ENCODE data around the gene ITPKB. TPM values are rescaled to one million over a fixed set of nuclear protein-coding genes. Genes with fewer than 3 reads are reported as not detected.
A peak's percentile ranks its signal among the peaks of the same experiment; 100 is the strongest.

The ITPKB gene
- total RNA-seq, 2 donors from 2014 or later, result 13.0 to 21.1 TPM

DNA sequence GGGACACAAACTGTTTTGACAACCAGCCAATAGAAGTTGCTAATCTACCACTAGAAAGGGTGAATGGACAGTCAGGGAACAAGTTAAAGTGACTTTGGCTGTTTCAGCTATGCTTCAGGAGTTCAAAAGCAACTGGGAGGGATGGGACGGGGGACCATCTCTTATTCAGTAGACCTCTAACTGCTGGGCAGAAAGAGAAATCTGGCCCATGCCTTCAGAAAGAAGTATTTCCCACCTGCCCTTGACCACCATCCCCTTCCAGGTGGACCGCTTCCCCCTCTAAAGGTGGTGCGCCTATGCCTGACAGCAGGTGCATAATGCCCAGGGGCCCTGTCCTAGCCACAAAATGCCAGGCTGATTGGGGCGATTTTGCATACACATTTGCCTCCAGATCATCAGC, 5.2 kb downstream of the ITPKB start:
- Histone ChIP-seq H3K4me3 (no peak overlapping the region), H3K27ac (no peak overlapping the region), H3K36me3 (replicated peaks in 1 of 2; ENCODE audit: insufficient read depth in 1 of 2, low read depth in 2 of 2) (no peaks in the 10 kb centered on the region), H3K4me1 (peaks cover 55% of the 10 kb centered on the region), H3K9me3 (no peaks in the 10 kb centered on the region), H3K27me3 (no peaks in the 10 kb centered on the region)
- 78 to 82% methylated on average over 4 of the region's 4 CpGs for WGBS, 2 donors
- DNase-seq (no peak), ATAC-seq (no peak)
- no peak for TF ChIP-seq POLR2A (IDR thresholded peaks at IDR 0.05)
- TF ChIP-seq, protein P1, sequence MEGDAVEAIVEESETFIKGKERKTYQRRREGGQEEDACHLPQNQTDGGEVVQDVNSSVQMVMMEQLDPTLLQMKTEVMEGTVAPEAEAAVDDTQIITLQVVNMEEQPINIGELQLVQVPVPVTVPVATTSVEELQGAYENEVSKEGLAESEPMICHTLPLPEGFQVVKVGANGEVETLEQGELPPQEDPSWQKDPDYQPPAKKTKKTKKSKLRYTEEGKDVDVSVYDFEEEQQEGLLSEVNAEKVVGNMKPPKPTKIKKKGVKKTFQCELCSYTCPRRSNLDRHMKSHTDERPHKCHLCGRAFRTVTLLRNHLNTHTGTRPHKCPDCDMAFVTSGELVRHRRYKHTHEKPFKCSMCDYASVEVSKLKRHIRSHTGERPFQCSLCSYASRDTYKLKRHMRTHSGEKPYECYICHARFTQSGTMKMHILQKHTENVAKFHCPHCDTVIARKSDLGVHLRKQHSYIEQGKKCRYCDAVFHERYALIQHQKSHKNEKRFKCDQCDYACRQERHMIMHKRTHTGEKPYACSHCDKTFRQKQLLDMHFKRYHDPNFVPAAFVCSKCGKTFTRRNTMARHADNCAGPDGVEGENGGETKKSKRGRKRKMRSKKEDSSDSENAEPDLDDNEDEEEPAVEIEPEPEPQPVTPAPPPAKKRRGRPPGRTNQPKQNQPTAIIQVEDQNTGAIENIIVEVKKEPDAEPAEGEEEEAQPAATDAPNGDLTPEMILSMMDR (IDR thresholded peaks at IDR 0.05), result no peak
- intact Hi-C loops (cut with DNase I), result no loop called here

DNA sequence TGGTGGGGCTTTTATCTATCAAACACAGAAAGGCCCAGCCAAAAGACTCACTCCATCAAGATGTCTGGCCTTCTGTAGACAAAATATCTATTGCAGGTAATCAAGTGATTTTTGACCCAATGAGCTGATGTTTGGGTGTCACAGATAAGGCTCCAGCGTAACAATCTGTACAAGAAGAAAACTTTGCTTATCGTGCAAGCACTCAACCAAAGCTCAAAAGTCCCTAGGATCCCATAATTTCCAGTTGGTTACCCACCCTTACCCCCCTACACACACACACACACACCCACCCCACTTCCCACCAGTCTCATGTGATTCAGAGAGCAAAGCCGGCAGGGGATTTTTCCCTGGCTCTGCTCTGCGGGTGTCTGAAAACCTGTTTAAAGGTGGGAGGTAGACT, 5.8 kb downstream of the ITPKB start:
- no peaks in the 10 kb centered on the region for H3K9me3 ChIP-seq
- TF ChIP-seq, protein P1 (IDR thresholded peaks at IDR 0.05), result no peak
- no peak for TF ChIP-seq POLR2A (IDR thresholded peaks at IDR 0.05)
- no peaks in the 10 kb centered on the region for H3K27me3 ChIP-seq
- H3K4me3 ChIP-seq, result no peak overlapping the region
- DNase-seq (no peak), ATAC-seq (no peak)
- WGBS, 2 donors, result 40 to 43% methylated on average over 4 of the region's 4 CpGs
- H3K36me3 ChIP-seq (replicated peaks in 1 of 2; ENCODE audit: insufficient read depth in 1 of 2, low read depth in 2 of 2), result no peaks in the 10 kb centered on the region
- H3K27ac ChIP-seq, result no peak overlapping the region
- peaks cover 55% of the 10 kb centered on the region for H3K4me1 ChIP-seq
- intact Hi-C loops (cut with DNase I), result no loop called here

DNA sequence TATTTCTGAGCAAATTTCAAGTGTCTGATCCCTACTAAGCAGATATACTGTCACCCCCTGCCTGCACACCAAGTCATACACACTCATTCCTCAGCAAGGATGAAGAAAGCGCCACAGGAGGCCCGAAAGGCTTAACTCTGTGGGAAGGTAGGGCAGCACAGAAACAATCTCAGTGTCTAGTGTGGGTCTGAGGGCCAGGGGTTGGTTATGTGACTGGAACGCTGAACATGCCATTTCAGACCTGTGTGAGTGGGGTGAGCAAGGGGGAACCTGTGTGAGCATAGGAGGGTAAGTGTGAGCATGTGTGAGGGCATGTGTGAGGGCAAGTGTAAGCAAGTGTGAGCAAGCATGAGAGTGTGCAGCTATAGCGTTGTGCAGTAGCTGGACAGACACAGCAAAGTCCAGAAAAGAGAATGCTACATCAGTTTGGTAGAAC, 6.2 kb downstream of the ITPKB start:
- no peak overlapping the region for H3K4me3 ChIP-seq
- no peak for TF ChIP-seq POLR2A (IDR thresholded peaks at IDR 0.05)
- TF ChIP-seq, protein P1 (IDR thresholded peaks at IDR 0.05), result no peak
- H3K9me3 ChIP-seq, result no peaks in the 10 kb centered on the region
- H3K36me3 ChIP-seq (replicated peaks in 1 of 2; ENCODE audit: insufficient read depth in 1 of 2, low read depth in 2 of 2), result no peaks in the 10 kb centered on the region
- intact Hi-C loops (cut with DNase I), result no loop called here
- no peak for ATAC-seq
- 75 to 80% methylated on average over 4 of the region's 4 CpGs for whole genome bisulfite sequencing, 2 donors
- DNase-seq, result no peak
- no peaks in the 10 kb centered on the region for H3K27me3 ChIP-seq
- H3K27ac ChIP-seq, result no peak overlapping the region
- peaks cover 55% of the 10 kb centered on the region for H3K4me1 ChIP-seq

DNA sequence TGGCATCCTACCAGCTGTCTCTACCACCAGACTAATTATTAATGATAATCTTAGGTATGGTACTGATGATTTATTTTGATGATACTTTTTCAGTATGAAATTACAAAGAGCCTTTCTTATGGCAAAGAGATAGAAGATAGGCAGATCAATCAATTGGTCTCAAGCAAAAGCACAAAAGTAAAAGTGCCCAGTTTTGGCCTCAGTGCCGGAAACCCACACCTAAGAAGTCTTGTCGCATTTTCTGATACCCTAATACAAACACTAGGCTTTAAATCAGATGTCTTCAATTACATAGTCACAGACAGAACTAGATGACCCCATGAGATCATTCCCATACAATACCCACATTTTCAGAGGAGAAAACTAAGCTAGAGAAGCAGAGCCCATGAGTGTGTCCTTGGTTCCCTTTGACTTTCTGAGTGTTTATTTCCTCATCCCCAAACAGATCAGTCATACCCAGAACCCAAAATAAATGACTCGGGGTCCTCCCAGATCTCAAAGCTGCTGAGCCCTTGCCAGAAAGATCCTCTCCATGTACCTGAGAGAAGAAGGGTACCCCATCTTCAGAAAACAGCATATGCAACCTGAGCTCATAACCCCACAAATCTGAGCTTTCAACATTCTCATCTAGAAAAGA, 7.7 kb downstream of the ITPKB start:
- TF ChIP-seq, protein P1 (IDR thresholded peaks at IDR 0.05), result no peak
- no peak for TF ChIP-seq POLR2A (IDR thresholded peaks at IDR 0.05)
- ATAC-seq (no peak), DNase-seq (no peak)
- Histone ChIP-seq H3K27me3 (no peaks in the 10 kb centered on the region), H3K27ac (peak overlapping the region in 2 of 4 donors; percentile 0 to 2), H3K4me1 (peaks cover 48% of the 10 kb centered on the region), H3K9me3 (no peaks in the 10 kb centered on the region), H3K36me3 (replicated peaks in 1 of 2; ENCODE audit: insufficient read depth in 1 of 2, low read depth in 2 of 2) (no peaks in the 10 kb centered on the region), H3K4me3 (no peak overlapping the region)
- WGBS, 2 donors, result 58 to 62% methylated on average over 3 of the region's 3 CpGs
- intact Hi-C loops (cut with DNase I), result no loop called here

DNA sequence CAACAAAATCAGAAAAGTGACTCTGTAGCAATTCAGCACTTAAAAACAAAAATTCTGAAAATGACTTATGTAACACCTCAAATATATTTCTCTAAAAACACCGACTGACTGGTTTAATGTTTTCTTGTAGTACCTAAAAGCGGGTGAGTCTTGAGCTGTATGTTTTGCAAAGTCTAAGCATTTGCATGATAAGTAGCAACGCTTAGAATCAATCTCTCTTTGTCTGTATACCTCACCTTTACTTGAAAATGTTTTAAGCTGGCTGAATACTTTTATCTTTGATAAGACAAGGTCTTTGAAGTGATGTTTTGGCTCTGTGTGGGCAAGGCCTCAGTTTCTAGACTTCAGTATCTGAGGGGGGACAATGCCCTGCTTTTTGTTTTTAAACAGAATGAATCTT, 8.2 kb downstream of the ITPKB start:
- intact Hi-C loops (cut with DNase I), result no loop called here
- TF ChIP-seq, protein P1 (IDR thresholded peaks at IDR 0.05), result no peak
- no peak for TF ChIP-seq POLR2A (IDR thresholded peaks at IDR 0.05)
- Histone ChIP-seq H3K4me3 (no peak overlapping the region), H3K27ac (no peak overlapping the region), H3K36me3 (replicated peaks in 1 of 2; ENCODE audit: insufficient read depth in 1 of 2, low read depth in 2 of 2) (no peaks in the 10 kb centered on the region), H3K27me3 (no peaks in the 10 kb centered on the region), H3K4me1 (peaks cover 43% of the 10 kb centered on the region), H3K9me3 (no peaks in the 10 kb centered on the region)
- WGBS, 2 donors, result 24 to 36% methylated on average over 3 of the region's 3 CpGs
- no peak for DNase-seq
- ATAC-seq, result no peak
